Dendritic cell treated with granulocyte-macrophage colony-stimulating factor and Interleukin-4, amounts not matched to agents 40 ng/mL and 50 ng/mL, for 4 days (primary cell): Measurements from ENCODE around the gene FGFR2.

Experiments used
- H3K27ac Mint-ChIP-seq: one replicate; pipeline ENCODE4 v1.8.0; 2022; ENCODE audit warnings: mild to moderate bottlenecking, mixed read lengths
- H3K27me3 Mint-ChIP-seq: one replicate; pipeline ENCODE4 v1.8.0; 2022; ENCODE audit warnings: mild to moderate bottlenecking, mixed read lengths
- H3K36me3 Mint-ChIP-seq: one replicate; pipeline ENCODE4 v1.8.0; 2022; ENCODE audit warnings: low read depth, mixed read lengths
- H3K4me1 Mint-ChIP-seq: one replicate; pipeline ENCODE4 v1.8.0; 2022; ENCODE audit warnings: low read depth, mixed read lengths
- H3K4me3 Mint-ChIP-seq: one replicate; pipeline ENCODE4 v1.8.0; 2022; ENCODE audit warnings: mild to moderate bottlenecking, moderate library complexity, mixed read lengths
- H3K9me3 Mint-ChIP-seq: one replicate; pipeline ENCODE4 v1.8.0; 2022; ENCODE audit warnings: mixed read lengths
- intact Hi-C: fragments of 100-400 bp; cut with micrococcal nuclease; formaldehyde crosslinking; loops from one replicate; pipeline ENCODE4 v1.15.0; 2022

FGFR2 gene

DNA sequence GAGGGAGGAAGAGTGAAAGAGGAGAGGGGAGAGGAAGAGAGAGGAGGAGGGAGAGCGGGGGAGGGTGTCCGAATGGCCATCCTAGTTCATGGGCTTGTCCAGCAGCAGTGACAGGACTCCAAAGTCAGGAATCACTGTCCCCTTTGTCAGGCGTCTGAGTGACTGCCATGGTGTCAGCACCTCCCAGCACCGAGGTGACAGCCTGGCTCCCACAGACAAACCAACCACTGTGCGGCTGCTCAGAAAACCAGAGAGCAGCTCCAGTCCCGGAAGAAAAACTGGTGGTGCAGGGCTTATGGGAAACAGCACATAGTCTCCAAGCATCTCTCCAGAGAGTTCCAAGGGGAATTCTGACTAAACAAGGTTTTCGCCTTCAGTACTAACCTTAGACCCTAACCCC lies 18.9 kb upstream of the FGFR2 start:
- Mint-ChIP-seq H3K36me3 (no peaks in the 10 kb centered on the region), H3K9me3 (no peaks in the 10 kb centered on the region), H3K27me3 (peaks cover 1% of the 10 kb centered on the region), H3K27ac (no peak overlapping the region), H3K4me1 (no peaks in the 10 kb centered on the region), H3K4me3 (no peak overlapping the region)
- intact Hi-C loops: no loop called here

DNA sequence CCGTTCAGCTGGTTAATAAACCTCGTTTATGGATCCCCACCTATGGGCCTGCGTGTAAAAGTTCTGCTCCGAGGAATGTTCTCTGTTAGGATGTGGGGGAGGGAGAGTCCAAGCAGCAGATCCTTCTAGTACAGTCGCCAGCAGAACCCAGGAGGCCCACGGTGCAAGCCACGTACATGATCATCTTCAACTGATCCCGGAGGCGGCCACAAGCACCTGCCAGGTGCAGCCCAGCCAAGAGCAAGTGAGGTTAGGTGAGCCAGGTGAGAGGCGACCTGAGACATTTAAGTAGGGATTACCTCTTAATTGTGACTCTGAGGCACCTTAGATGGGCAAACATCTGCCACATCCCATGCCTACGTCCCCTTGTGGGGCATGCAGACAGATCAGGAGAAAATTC lies 18.0 kb upstream of the FGFR2 start:
- no peaks in the 10 kb centered on the region for H3K9me3 Mint-ChIP-seq
- H3K4me3 Mint-ChIP-seq: no peak overlapping the region
- H3K27ac Mint-ChIP-seq: no peak overlapping the region
- no peaks in the 10 kb centered on the region for H3K36me3 Mint-ChIP-seq
- intact Hi-C loops: no loop called here
- H3K27me3 Mint-ChIP-seq: peaks cover 4% of the 10 kb centered on the region
- no peaks in the 10 kb centered on the region for H3K4me1 Mint-ChIP-seq

DNA sequence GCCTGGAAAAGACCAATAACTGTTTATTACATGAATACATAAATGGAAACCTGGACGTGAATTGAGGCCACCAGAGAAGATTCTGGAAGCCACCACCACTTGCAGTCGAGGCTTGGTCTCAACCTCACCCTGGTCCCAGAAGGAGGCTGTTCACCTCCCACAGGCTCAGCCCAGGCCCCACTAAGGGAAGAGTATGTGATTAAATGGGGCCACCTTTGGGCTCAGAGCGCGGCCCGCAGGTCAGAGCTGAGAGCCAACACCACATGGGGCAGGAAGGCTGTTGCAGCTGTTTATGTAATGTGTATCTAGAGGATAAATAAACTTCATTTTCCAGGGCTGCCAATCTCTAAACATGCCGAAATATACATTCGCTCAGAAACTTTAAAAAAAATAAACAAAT lies 17.6 kb upstream of the FGFR2 start:
- Mint-ChIP-seq H3K9me3 (no peaks in the 10 kb centered on the region), H3K27ac (no peak overlapping the region), H3K27me3 (peaks cover 4% of the 10 kb centered on the region), H3K36me3 (no peaks in the 10 kb centered on the region), H3K4me1 (no peaks in the 10 kb centered on the region), H3K4me3 (no peak overlapping the region)
- intact Hi-C loops: no loop called here

DNA sequence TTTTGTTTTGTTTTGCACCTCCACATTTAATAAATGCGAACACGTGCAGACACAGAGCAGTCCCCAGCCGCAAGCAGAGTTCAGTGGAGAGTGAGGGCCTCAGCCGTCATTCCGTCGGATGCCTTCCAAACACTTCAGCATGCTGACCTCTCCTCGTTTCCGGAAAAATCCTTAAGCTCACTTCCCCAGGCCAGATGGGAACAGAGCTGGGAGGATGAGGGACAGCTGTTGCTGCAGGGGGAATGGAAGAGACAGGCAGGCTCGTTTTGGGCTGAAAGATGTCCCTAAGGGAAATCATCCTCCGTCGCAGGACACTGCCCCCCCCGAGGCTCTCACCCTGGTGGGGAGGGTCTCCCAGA lies 17.2 kb upstream of the FGFR2 start:
- Mint-ChIP-seq H3K27ac (no peak overlapping the region), H3K27me3 (peaks cover 4% of the 10 kb centered on the region), H3K4me1 (no peaks in the 10 kb centered on the region), H3K36me3 (no peaks in the 10 kb centered on the region), H3K9me3 (no peaks in the 10 kb centered on the region), H3K4me3 (no peak overlapping the region)
- intact Hi-C loops: no loop called here

DNA sequence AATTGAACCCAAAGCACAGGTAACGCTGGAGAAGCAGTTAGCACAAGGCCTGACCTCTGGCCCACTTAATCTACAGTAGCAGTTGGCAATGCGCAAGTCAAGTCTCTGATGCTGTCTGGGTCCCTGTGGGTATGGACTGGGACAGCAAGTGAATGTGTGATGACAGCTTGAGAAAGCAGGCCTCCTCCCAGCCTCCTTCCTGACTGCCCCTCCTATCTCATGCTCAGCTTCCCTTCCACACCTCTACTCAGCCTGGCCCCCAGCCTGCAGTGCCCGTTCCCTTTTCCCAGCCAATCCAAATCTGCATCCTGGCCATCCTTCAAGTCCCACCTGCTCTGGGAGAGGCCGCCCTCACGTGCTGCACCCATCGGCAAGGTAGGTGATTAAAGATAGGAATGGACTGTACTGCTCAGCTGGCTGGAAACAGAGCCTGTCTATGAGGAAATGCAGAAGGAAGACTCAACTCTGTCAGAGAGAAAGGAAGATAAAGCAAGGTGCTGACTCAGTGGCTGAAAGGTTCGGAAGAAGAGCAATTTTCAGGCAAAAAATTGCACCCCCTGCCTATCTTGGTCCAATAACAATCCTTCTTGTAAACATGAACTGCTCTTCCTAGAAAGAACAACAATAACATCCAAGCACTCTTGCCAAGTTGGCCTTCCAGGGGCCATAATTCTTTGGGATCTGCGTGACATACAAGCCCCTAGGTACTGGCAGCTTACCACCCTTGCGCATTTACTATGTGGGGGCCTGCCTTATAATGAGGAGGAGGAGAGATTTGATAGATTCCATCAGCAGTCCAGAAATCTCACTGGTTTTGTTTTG lies 16.6 kb upstream of the FGFR2 start:
- H3K9me3 Mint-ChIP-seq: no peaks in the 10 kb centered on the region
- intact Hi-C loops: no loop called here
- no peak overlapping the region for H3K4me3 Mint-ChIP-seq
- no peak overlapping the region for H3K27ac Mint-ChIP-seq
- H3K27me3 Mint-ChIP-seq: peaks cover 6% of the 10 kb centered on the region
- no peaks in the 10 kb centered on the region for H3K4me1 Mint-ChIP-seq
- no peaks in the 10 kb centered on the region for H3K36me3 Mint-ChIP-seq

DNA sequence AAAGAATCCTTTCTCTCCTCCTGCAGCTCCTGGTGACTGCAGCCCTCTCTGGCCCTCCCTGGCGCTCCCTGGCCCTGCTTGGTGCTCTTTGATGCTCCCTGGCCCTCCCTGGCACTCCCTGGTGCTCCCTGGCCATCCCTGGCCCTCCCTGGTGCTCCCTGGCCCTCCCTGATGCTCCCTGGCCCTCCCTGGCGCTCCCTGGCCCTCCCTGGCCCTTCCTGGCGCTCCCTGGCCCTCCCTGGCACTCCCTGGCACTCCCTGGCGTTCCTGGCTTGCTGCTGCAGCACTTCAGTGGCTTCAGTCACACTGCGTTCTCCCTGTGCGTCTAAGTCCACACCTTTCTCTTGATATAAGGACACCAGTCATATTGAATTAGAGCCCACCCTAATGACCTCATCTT lies 15.2 kb upstream of the FGFR2 start:
- Mint-ChIP-seq H3K9me3 (no peaks in the 10 kb centered on the region), H3K4me3 (no peak overlapping the region), H3K27me3 (peaks cover 18% of the 10 kb centered on the region), H3K4me1 (no peaks in the 10 kb centered on the region), H3K27ac (no peak overlapping the region), H3K36me3 (no peaks in the 10 kb centered on the region)
- intact Hi-C loops: no loop called here

DNA sequence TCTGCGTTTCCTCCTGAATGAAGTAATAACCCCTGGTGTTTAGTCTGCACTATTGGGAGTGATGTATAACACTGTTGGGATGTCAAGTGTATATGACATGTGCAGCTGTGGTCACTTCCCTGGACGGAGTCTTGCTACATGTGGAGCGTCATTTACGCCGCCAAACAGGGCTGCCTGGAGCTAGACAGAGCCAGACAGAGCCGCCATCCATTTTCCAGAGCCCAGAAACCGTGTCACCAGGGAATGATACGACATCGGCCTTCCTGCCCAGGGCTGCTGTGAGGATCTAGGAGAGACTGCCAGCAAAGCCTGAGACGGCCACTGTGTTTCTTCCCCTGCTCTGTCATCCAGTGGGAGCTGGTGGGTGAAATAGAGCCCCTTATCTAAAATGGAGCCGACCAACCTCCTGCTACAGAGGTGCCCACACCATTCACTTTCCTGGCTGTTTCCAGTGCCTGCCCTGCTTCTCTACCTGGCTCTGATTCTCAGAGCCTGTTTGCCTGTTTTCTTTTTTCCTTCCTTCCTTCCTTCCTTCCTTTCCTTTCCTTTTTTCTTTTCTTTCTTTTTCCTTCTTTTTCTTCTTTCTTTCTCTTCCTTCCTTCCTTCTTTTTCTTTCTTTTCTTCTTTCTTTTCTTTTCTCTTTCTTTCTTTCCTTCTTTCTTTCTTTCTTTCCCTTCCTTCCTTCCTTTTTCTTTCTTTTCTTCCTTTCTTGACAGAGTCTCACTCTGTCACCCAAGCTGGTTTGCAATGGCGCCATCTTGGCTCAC lies 13.3 kb upstream of the FGFR2 start:
- Mint-ChIP-seq H3K9me3 (no peaks in the 10 kb centered on the region), H3K4me1 (no peaks in the 10 kb centered on the region), H3K36me3 (no peaks in the 10 kb centered on the region), H3K4me3 (no peak overlapping the region), H3K27me3 (peaks cover 31% of the 10 kb centered on the region), H3K27ac (no peak overlapping the region)
- intact Hi-C loops: no loop called here

DNA sequence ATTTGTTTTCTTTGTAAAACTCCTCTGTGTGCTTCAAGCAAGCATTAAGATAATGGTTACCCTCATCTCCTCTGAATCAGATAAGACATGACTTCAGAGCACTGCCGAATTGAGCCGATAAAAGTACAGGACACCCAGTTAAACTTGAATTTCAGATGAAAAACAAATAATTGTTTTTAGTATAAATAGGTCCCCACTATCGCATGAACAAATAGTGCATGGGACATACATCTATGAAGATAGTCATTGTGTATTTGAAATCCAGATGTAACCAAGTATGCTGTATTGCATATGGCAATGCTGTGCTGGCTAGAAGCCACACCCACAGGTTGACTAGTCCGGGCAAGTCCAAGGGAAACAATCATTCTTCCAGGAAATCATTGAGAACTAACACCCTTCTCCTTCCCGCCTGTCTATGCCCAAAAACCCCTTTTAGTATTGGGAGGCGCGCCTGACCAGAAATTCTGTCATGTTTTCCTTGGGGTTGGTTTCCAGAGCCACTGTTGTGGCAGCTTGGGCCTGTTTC lies 12.6 kb upstream of the FGFR2 start:
- Mint-ChIP-seq H3K27ac (no peak overlapping the region), H3K9me3 (no peaks in the 10 kb centered on the region), H3K36me3 (no peaks in the 10 kb centered on the region), H3K4me3 (no peak overlapping the region), H3K4me1 (no peaks in the 10 kb centered on the region), H3K27me3 (peaks cover 36% of the 10 kb centered on the region)
- intact Hi-C loops: no loop called here

DNA sequence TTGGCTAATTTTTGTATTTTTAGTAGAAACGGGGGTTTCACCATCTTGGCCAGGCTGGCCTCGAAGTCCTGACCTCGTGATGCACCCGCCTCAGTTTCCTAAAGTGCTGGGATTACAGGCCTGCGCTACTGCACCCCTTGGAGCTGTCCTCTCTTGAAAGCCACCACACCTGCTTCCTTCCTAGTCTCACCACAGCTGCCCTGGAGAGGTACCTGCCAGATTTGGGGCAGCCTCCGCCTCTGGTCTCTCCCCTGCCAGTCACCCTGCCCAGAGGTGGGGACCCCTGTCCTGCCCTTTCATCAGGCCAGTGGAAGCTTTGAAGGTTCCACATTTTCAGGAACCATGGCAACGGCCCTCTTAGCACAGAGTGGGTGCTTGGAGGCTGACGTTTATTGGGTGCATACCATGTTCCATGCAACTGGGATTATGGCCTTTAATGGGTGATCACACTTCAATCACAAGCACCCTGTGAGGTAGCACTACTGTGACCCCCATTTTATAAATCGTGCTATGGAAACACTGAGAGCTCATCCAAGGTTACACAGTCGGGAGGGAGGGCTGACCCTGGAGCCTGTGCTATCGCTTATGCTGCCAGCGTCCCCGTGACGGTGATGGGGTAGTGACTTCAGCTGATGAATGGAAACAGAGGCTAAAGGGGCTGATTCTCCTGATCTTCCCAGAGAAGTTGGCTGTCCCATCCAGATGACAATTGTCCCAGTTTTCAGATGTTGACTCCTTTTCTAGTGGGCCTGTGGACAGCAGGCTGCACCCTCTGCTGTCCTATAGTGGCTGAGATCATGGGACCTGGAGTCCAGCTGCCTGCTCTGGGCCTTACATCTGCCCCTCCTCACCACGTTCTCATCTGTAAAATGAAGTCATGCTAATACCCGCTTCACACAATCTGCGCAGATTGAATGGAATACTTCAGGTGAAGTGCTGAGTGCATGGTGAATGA lies 11.5 kb upstream of the FGFR2 start:
- peaks cover 44% of the 10 kb centered on the region for H3K27me3 Mint-ChIP-seq
- no peaks in the 10 kb centered on the region for H3K4me1 Mint-ChIP-seq
- H3K27ac Mint-ChIP-seq: no peak overlapping the region
- no peaks in the 10 kb centered on the region for H3K36me3 Mint-ChIP-seq
- H3K4me3 Mint-ChIP-seq: no peak overlapping the region
- H3K9me3 Mint-ChIP-seq: no peaks in the 10 kb centered on the region
- intact Hi-C loops: loop anchor here (2.0 kb wide), 1 partner anchor 667 kb away; no protein-coding TSS in a partner anchor

DNA sequence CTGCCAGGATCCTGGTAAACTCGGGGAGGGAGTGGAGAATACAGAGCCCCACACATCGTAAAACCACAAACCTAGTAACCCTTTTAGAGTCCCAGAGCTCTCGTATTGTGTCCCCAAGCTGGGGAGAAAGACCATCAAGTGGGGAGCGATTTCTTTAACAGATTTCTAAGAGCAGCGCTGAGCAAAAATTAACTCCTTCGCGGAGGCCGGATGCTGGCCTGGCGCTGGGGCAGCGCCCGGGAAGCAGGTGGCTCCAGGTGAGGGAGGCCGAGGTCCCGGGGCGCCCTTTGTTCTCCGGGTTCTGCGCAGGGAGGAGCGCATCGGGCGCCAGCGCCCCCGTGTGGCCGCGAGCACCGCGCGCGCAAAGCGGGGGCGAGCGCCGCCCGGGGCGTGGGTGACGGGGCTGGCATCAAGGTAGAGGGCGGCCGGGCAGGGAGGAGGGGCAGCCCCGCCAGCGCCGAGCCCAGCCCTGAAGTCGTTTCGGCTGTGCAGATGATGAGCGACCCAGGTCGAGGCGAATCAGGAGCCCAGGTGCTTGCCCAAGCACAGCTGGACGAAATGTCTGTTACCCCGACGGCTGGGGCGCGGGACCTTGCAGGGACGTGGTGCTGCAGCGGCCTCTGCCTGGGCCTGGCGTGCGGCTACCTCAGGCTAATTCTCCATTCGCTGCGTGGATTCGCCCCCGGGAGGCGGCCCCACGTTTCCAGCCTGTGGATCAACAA lies 10.4 kb upstream of the FGFR2 start:
- intact Hi-C loops: loop anchor here (2.0 kb wide), 1 partner anchor 666 kb away; no protein-coding TSS in a partner anchor
- Mint-ChIP-seq H3K4me1 (no peaks in the 10 kb centered on the region), H3K9me3 (no peaks in the 10 kb centered on the region), H3K4me3 (no peak overlapping the region), H3K27ac (no peak overlapping the region), H3K36me3 (no peaks in the 10 kb centered on the region), H3K27me3 (peaks cover 47% of the 10 kb centered on the region)

DNA sequence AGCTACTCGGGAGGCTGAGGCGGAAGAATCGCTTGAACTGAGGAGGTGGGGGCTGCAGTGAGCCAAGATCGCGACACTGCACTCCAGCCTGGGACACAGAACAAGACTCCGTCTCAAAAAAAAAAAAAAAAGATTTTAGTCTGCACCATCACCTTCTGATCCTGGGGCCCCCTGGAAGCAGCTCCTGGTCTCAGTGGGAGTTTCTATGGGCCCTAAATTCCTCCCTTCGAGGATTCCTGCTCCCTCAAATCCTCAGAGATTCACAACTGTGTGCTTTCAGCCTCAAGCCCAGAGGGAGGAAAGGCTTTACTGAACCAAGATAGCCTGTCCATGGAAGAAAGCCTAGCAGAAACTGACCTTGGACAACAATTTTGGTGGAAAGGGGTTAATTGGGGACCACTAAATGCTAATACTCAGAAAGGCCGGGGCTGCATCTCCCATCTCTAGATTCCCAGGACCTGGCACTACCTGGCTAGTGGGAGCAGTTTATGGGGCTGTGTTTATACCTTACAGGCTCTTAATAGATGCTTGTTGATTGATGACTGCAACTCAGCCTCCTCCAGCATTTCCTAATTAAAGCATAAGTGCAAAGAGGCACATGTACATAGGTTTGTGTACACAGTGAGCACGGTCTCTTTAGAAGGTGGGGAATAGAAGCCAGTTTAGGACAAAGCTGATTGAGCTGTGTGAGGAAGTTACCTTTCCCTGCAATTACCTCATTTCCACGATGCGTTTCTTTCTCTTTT lies 9.2 kb upstream of the FGFR2 start:
- no peak overlapping the region for H3K4me3 Mint-ChIP-seq
- intact Hi-C loops: loop anchor here (2.0 kb wide), 1 partner anchor 665 kb away; no protein-coding TSS in a partner anchor
- no peaks in the 10 kb centered on the region for H3K9me3 Mint-ChIP-seq
- H3K27ac Mint-ChIP-seq: no peak overlapping the region
- H3K27me3 Mint-ChIP-seq: peaks cover 49% of the 10 kb centered on the region
- H3K4me1 Mint-ChIP-seq: no peaks in the 10 kb centered on the region
- no peaks in the 10 kb centered on the region for H3K36me3 Mint-ChIP-seq

DNA sequence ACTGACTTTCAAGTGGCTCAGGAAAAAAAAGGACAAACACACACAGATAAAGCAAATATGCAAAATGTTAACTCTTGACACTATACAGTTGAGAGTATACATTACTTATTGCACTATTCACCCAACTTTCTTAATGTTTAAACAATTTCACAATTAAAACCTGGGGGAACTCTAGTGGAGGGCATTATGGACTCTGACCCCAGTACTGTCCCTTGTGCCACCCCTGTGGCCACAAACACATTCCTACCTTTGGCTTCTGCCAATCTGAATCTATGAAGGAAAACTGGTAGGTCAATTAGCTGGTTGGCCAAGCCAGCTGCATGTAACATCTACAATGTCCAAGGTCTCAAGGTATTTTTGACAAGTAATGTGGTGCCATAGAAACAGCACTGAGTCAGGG lies 7.5 kb upstream of the FGFR2 start:
- H3K27ac Mint-ChIP-seq: no peak overlapping the region
- H3K9me3 Mint-ChIP-seq: no peaks in the 10 kb centered on the region
- no peak overlapping the region for H3K4me3 Mint-ChIP-seq
- intact Hi-C loops: no loop called here
- H3K27me3 Mint-ChIP-seq: peaks cover 62% of the 10 kb centered on the region
- H3K4me1 Mint-ChIP-seq: no peaks in the 10 kb centered on the region
- H3K36me3 Mint-ChIP-seq: no peaks in the 10 kb centered on the region

DNA sequence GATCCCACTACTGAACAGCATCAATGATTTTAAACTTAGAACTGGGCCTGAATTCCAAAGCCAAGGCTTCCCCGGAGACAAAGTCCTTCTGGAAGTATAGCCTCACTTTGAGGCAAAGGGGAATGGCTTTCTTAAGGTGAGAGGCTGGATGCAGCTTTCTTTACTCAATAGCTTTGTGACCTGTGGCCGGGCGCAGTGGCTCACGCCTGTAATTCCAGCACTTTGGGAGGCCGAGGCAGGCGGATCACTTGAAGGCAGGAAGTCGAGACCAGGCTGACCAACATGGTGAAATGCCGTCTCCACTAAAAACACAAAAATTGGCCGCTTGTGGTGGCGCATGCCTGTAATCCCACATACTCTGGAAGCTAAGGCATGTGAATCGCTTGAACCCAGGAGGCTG lies 3.2 kb upstream of the FGFR2 start:
- Mint-ChIP-seq H3K27ac (no peak overlapping the region), H3K36me3 (no peaks in the 10 kb centered on the region), H3K27me3 (peaks cover 66% of the 10 kb centered on the region), H3K9me3 (no peaks in the 10 kb centered on the region), H3K4me1 (no peaks in the 10 kb centered on the region), H3K4me3 (no peak overlapping the region)
- intact Hi-C loops: no loop called here
